Endothelial cell of umbilical vein (primary cell): ENCODE results near the gene TSTD1. TPM values are rescaled to one million over a fixed set of nuclear protein-coding genes. Genes with fewer than 3 reads are reported as not detected.

Source experiments
- BruUV-seq: library from RNA; stranded (reverse); fragments of 400-500 nt; replicated peaks from 2 replicates; lab custom pipeline; 2021; lab: Mats Ljungman, UMichigan
- CTCF ChIA-PET: fragments of 300-600, 350-600 bp; sonication (Branson Sonifier 250); formaldehyde crosslinking; loops from one replicate; lab custom pipeline; 2021; ENCODE audit warnings: antibody characterized with exemption, inconsistent platforms; lab: Charles Lee
- POLR2A ChIA-PET: fragments of 300-600, 350-600 bp; sonication (Branson Sonifier 250); formaldehyde crosslinking; loops from one replicate; lab custom pipeline; 2021; ENCODE audit warnings: antibody characterized with exemption, inconsistent platforms; lab: Charles Lee
- DNase-seq: peaks from one replicate; pipeline ENCODE4 v3.0.0-alpha.2; 2011; ENCODE audit warnings: low read depth, low spot score
- FAIRE-seq: peaks from 2 replicates; lab custom pipeline; 2011; peaks lifted over from hg19 to GRCh38; lab: Jason Lieb, UNC
- H2AFZ ChIP-seq: 2 replicates; pipeline ENCODE4 v1.6.0; 2012; ENCODE audit warnings: low read depth, low read length, control low read depth, inconsistent platforms
- H3K27ac ChIP-seq: 2 replicates; pipeline ENCODE4 v1.5.1; 2011; ENCODE audit warnings: low read depth, mild to moderate bottlenecking, control low read depth, low read length, moderate library complexity; ENCODE audit not compliant: insufficient read depth
- H3K27me3 ChIP-seq, 2 experiments: 2 replicates each; pipeline versions ENCODE4 v1.6.0 to v1.6.1; 2011; ENCODE audit warnings: low read length in 2 of 2, mixed read lengths in 1 of 2; ENCODE audit not compliant: control insufficient read depth in 2 of 2, insufficient read depth in 2 of 2
- H3K36me3 ChIP-seq, 2 experiments: 2 replicates in 1 of 2; 3 replicates in 1 of 2; pipeline ENCODE4 v1.5.1; 2011; ENCODE audit warnings: low read length in 2 of 2, mild to moderate bottlenecking in 1 of 2, moderate library complexity in 1 of 2; ENCODE audit not compliant: control insufficient read depth in 2 of 2, insufficient read depth in 2 of 2; ENCODE audit errors: extremely low read depth in 1 of 2
- H3K4me1 ChIP-seq: 3 replicates; pipeline ENCODE4 v1.5.1; 2011; ENCODE audit warnings: mild to moderate bottlenecking, low read length; ENCODE audit not compliant: control insufficient read depth, insufficient read depth; ENCODE audit errors: extremely low read depth
- H3K4me2 ChIP-seq: 2 replicates; pipeline ENCODE4 v1.6.1; 2011; ENCODE audit warnings: low read length, control low read depth, mixed read lengths; ENCODE audit not compliant: insufficient read depth
- H3K4me3 ChIP-seq, 3 experiments: fragments of 200-600 bp in 1 of 3; sonication (generic), shearing (Covaris generic) in 1 of 3; replicated peaks in 1 of 3; 2 replicates each; pipeline ENCODE4 v1.5.1; 2011 to 2016; ENCODE audit warnings: control low read depth in 3 of 3, low read length in 3 of 3, mild to moderate bottlenecking in 2 of 3, inconsistent platforms in 1 of 3, low read depth in 1 of 3, moderate library complexity in 1 of 3; ENCODE audit not compliant: insufficient read depth in 1 of 3
- H3K79me2 ChIP-seq: 2 replicates; pipeline ENCODE4 v1.6.0; 2012; ENCODE audit warnings: low read length, inconsistent platforms; ENCODE audit not compliant: control insufficient read depth, insufficient read depth
- H3K9ac ChIP-seq: replicated peaks from 2 replicates; pipeline ENCODE3; 2011; ENCODE audit warnings: low read length, control low read depth; ENCODE audit not compliant: insufficient read depth; ENCODE audit errors: extremely low read depth
- H3K9me1 ChIP-seq: replicated peaks from 3 replicates; pipeline ENCODE4 v1.6.0; 2011; ENCODE audit warnings: mild to moderate bottlenecking, low read length; ENCODE audit not compliant: control insufficient read depth, insufficient read depth; ENCODE audit errors: extremely low read depth
- H3K9me3 ChIP-seq: replicated peaks from 2 replicates; pipeline ENCODE4 v1.5.1; 2012; ENCODE audit warnings: low read length, inconsistent platforms; ENCODE audit not compliant: control insufficient read depth, insufficient read depth
- H4K20me1 ChIP-seq: replicated peaks from 2 replicates; pipeline ENCODE3; 2011; ENCODE audit warnings: mild to moderate bottlenecking, low read length; ENCODE audit not compliant: control insufficient read depth, insufficient read depth; ENCODE audit errors: extremely low read depth
- EZH2 ChIP-seq: IDR thresholded peaks from 2 replicates; pipeline ENCODE4 v1.6.1; 2012; ENCODE audit warnings: borderline replicate concordance, low read depth, mild to moderate bottlenecking, moderate library complexity, low read length, inconsistent platforms; ENCODE audit not compliant: severe bottlenecking
- FOS ChIP-seq: IDR thresholded peaks from 2 replicates; pipeline ENCODE4 v1.6.1; 2011; ENCODE audit warnings: mild to moderate bottlenecking, low read length, moderate library complexity, borderline replicate concordance; ENCODE audit not compliant: insufficient read depth
- GATA2 ChIP-seq: IDR thresholded peaks from 2 replicates; pipeline ENCODE4 v1.7.0; 2011; ENCODE audit warnings: low read depth, mild to moderate bottlenecking, moderate library complexity, mixed read lengths, low read length; ENCODE audit not compliant: insufficient read length, insufficient read depth
- JUN ChIP-seq: IDR thresholded peaks from 2 replicates; pipeline ENCODE4 v1.6.1; 2011; ENCODE audit warnings: borderline replicate concordance, low read depth; ENCODE audit not compliant: insufficient read length, insufficient read depth
- MAX ChIP-seq: IDR thresholded peaks from 2 replicates; pipeline ENCODE4 v1.6.1; 2011; ENCODE audit not compliant: insufficient read depth, insufficient read length
- MYC ChIP-seq: IDR thresholded peaks from one replicate; pipeline ENCODE4 v1.6.1; 2011; ENCODE audit warnings: mild to moderate bottlenecking, low read depth, low read length
- POLR2A ChIP-seq: IDR thresholded peaks from 2 replicates; pipeline ENCODE4 v1.6.1; 2012; ENCODE audit warnings: low read depth, mild to moderate bottlenecking, control low read depth, low read length
- POLR2AphosphoS5 ChIP-seq: IDR thresholded peaks from 2 replicates; pipeline ENCODE4 v1.6.1; 2012; ENCODE audit warnings: low read depth, mild to moderate bottlenecking, control low read depth, low read length, moderate library complexity; ENCODE audit not compliant: insufficient read depth
- dilution Hi-C: fragments of 300-500 bp; cut with MboI; formaldehyde crosslinking; loops from one replicate; pipeline ENCODE4 v1.15.0; 2019; ENCODE audit warnings: low sequenced_read_pairs; ENCODE audit not compliant: extremely low pct_ligation_motif_present
- intact Hi-C: fragments of 100-400 bp; cut with micrococcal nuclease; formaldehyde crosslinking; loops from one replicate; pipeline ENCODE4 v1.10.0; 2022
- polyA plus RNA-seq, 4 experiments: library from polyadenylated mRNA; depleted of rRNA in 3 of 4; stranded (reverse) in 3 of 4; unstranded in 1 of 4; fragments of >200 nt; gene quantifications; 2 replicates each; pipeline versions ENCODE4 v1.2.1 to v1.2.3, GENCODE V29; 2011 to 2012; ENCODE audit warnings: missing spikeins in 1 of 4
- total RNA-seq: library from RNA; stranded (reverse); gene quantifications from 2 replicates; pipeline ENCODE4 v1.2.3, GENCODE V29; 2021
- TF ChIP-seq, protein P1 (sequence below), 2 donors: IDR thresholded peaks; 1 replicate in 1 of 2; 2 replicates in 1 of 2; pipeline ENCODE4 v1.5.1; 2011; ENCODE audit warnings: low read length in 2 of 2, mild to moderate bottlenecking in 2 of 2, moderate library complexity in 2 of 2, control low read depth in 1 of 2, inconsistent platforms in 1 of 2, low read depth in 1 of 2; ENCODE audit not compliant: insufficient read depth in 1 of 2; ENCODE audit errors: extremely low read depth in 1 of 2

The TSTD1 gene
- total and polyA plus RNA-seq, 2 donors (not counting 3 experiments of a cell fraction or from before 2014, with no cell fraction given), result 8.9 to 39.1 TPM

- Histone ChIP-seq H4K20me1 (no peaks in the 10 kb centered on the region), H3K27me3 (no peaks in the 10 kb centered on the region), H3K9ac (no peak overlapping the region), H3K4me3 (no peak overlapping the region), H3K9me3 (no peaks in the 10 kb centered on the region), H3K27ac (no peak overlapping the region), H3K9me1 (no peaks in the 10 kb centered on the region), H3K4me1 (peaks cover 7% of the 10 kb centered on the region), H3K79me2 (peaks cover 6% of the 10 kb centered on the region), H3K36me3 (peaks cover 12 to 29% of the 10 kb centered on the region in 2 experiments), H3K4me2 (no peak overlapping the region), H2AFZ (no peak overlapping the region)
- intact Hi-C loops (no loop called here), dilution Hi-C loops (no loop called here)
- POLR2A ChIA-PET, result no interaction called here
- TSS peak; percentile 1 for BruUV-seq
- DNase-seq (no peak), FAIRE-seq (no peak)
- CTCF ChIA-PET, result interaction anchor here (1.2 to 11.0 kb wide), 5 partner anchors 26 to 101 kb away, joined by 4 to 181 read pairs (median 7); no protein-coding TSS in a partner anchor
- TF ChIP-seq FOS (no peak), JUN (no peak), GATA2 (no peak), POLR2AphosphoS5 (no peak), MYC (no peak), POLR2A (no peak), MAX (no peak), EZH2 (no peak)
- TF ChIP-seq, protein P1, sequence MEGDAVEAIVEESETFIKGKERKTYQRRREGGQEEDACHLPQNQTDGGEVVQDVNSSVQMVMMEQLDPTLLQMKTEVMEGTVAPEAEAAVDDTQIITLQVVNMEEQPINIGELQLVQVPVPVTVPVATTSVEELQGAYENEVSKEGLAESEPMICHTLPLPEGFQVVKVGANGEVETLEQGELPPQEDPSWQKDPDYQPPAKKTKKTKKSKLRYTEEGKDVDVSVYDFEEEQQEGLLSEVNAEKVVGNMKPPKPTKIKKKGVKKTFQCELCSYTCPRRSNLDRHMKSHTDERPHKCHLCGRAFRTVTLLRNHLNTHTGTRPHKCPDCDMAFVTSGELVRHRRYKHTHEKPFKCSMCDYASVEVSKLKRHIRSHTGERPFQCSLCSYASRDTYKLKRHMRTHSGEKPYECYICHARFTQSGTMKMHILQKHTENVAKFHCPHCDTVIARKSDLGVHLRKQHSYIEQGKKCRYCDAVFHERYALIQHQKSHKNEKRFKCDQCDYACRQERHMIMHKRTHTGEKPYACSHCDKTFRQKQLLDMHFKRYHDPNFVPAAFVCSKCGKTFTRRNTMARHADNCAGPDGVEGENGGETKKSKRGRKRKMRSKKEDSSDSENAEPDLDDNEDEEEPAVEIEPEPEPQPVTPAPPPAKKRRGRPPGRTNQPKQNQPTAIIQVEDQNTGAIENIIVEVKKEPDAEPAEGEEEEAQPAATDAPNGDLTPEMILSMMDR (IDR thresholded peaks at IDR 0.05; ENCODE audit: extremely low read depth in 1 of 2, insufficient read depth in 1 of 2, low read depth in 1 of 2, low read length in 2 of 2), result no peak
Measured at GRCh38 chr1:161039546-161039945, 782 bp upstream of the TSTD1 start.
